Activated CD4-positive, alpha-beta T cell treated with anti-CD3 and anti-CD28 coated beads for 36 hours (primary cell): ENCODE data around the gene HDAC4. TPM values are rescaled to one million over a fixed set of nuclear protein-coding genes. Genes with fewer than 3 reads are reported as not detected.

Experiments used
- ATAC-seq: fragments of 200-7000 bp; cut with Tn5 transposase; one replicate; pipeline ENCODE4 v1.10.0; 2021; ENCODE audit warnings: mild to moderate bottlenecking, moderate library complexity
- CTCF ChIA-PET: fragments of 350-600 bp; sonication (Branson Sonifier 250); formaldehyde crosslinking; loops from one replicate; lab custom pipeline; 2021; ENCODE audit warnings: antibody characterized with exemption; lab: Charles Lee
- POLR2A ChIA-PET: fragments of 350-600 bp; sonication (Branson Sonifier 250); formaldehyde crosslinking; loops from one replicate; lab custom pipeline; 2021; ENCODE audit warnings: antibody characterized with exemption, inconsistent platforms; lab: Charles Lee
- DNase-seq: peaks from one replicate; pipeline ENCODE4 v3.0.0-alpha.2; 2020
- H3K27ac Mint-ChIP-seq: one replicate; pipeline ENCODE4 v1.8.0; 2021; ENCODE audit warnings: mixed read lengths
- H3K27me3 Mint-ChIP-seq: one replicate; pipeline ENCODE4 v1.8.0; 2021; ENCODE audit warnings: mixed read lengths
- H3K36me3 Mint-ChIP-seq: one replicate; pipeline ENCODE4 v1.8.0; 2021; ENCODE audit warnings: low read depth, mixed read lengths
- H3K4me1 Mint-ChIP-seq: one replicate; pipeline ENCODE4 v1.8.0; 2021; ENCODE audit warnings: mixed read lengths
- H3K4me3 Mint-ChIP-seq: one replicate; pipeline ENCODE4 v1.8.0; 2021; ENCODE audit warnings: mild to moderate bottlenecking, moderate library complexity, mixed read lengths
- H3K9me3 Mint-ChIP-seq: one replicate; pipeline ENCODE4 v1.8.0; 2021; ENCODE audit warnings: low read depth, mixed read lengths
- intact Hi-C, 2 experiments: fragments of 100-400 bp; cut with DNase I in 1 of 2; cut with micrococcal nuclease in 1 of 2; formaldehyde crosslinking; loops; one replicate each; pipeline versions ENCODE4 v1.14.2 to v1.15.1; 2022 to 2024; cut with DNase I, micrococcal nuclease
- total RNA-seq, 2 experiments: library from RNA; stranded (reverse); gene quantifications; one replicate each; pipeline ENCODE4 v1.2.3, GENCODE V29; 2021

Gene HDAC4
- total RNA-seq, 2 experiments from 2014 or later, result 25.4 to 30.4 TPM

- CTCF ChIA-PET, result no interaction called here
- no peak overlapping the region for H3K27ac Mint-ChIP-seq
- no peak for DNase-seq
- H3K4me3 Mint-ChIP-seq, result no peak overlapping the region
- peaks cover 71% of the 10 kb centered on the region for H3K4me1 Mint-ChIP-seq
- no peaks in the 10 kb centered on the region for H3K36me3 Mint-ChIP-seq
- intact Hi-C loops, result no loop called here
- no peaks in the 10 kb centered on the region for H3K27me3 Mint-ChIP-seq
- POLR2A ChIA-PET, result no interaction called here
- no peak for ATAC-seq
- H3K9me3 Mint-ChIP-seq, result no peaks in the 10 kb centered on the region
Measured at GRCh38 chr2:239227661-239228371, 173.0 kb downstream of the HDAC4 start.

GRCh38 chr2:239226677-239227581 is 173.9 kb downstream of the HDAC4 start:
- Mint-ChIP-seq H3K4me1 (peaks cover 75% of the 10 kb centered on the region), H3K27ac (peak overlapping the region; percentile 9), H3K36me3 (no peaks in the 10 kb centered on the region), H3K9me3 (no peaks in the 10 kb centered on the region), H3K27me3 (no peaks in the 10 kb centered on the region), H3K4me3 (no peak overlapping the region)
- intact Hi-C loops, result no loop called here
- ATAC-seq (no peak), DNase-seq (no peak)
- ChIA-PET CTCF (no interaction called here), POLR2A (no interaction called here)

GRCh38 chr2:239225871-239226561 is 174.8 kb downstream of the HDAC4 start:
- H3K27ac Mint-ChIP-seq, result peak overlapping the region; percentile 9
- peaks cover 80% of the 10 kb centered on the region for H3K4me1 Mint-ChIP-seq
- intact Hi-C loops, result no loop called here
- H3K4me3 Mint-ChIP-seq, result no peak overlapping the region
- no peaks in the 10 kb centered on the region for H3K27me3 Mint-ChIP-seq
- DNase-seq, result no peak
- ATAC-seq, result no peak
- no peaks in the 10 kb centered on the region for H3K9me3 Mint-ChIP-seq
- CTCF ChIA-PET, result no interaction called here
- POLR2A ChIA-PET, result no interaction called here
- no peaks in the 10 kb centered on the region for H3K36me3 Mint-ChIP-seq

GRCh38 chr2:239225371-239225851 is 175.4 kb downstream of the HDAC4 start:
- Mint-ChIP-seq H3K27me3 (no peaks in the 10 kb centered on the region), H3K27ac (peak overlapping the region; percentile 80), H3K4me3 (peak overlapping the region; percentile 6), H3K4me1 (peaks cover 80% of the 10 kb centered on the region), H3K9me3 (no peaks in the 10 kb centered on the region), H3K36me3 (no peaks in the 10 kb centered on the region)
- ChIA-PET POLR2A (no interaction called here), CTCF (no interaction called here)
- DNase-seq (peak; percentile 35), ATAC-seq (peak; percentile 38)
- intact Hi-C loops, result no loop called here

- Mint-ChIP-seq H3K4me1 (peaks cover 78% of the 10 kb centered on the region), H3K27me3 (no peaks in the 10 kb centered on the region), H3K36me3 (peaks cover 2% of the 10 kb centered on the region), H3K9me3 (no peaks in the 10 kb centered on the region), H3K27ac (peak overlapping the region; percentile 80), H3K4me3 (peak overlapping the region; percentile 6)
- POLR2A ChIA-PET, result no interaction called here
- ATAC-seq, result no peak
- CTCF ChIA-PET, result no interaction called here
- intact Hi-C loops, result no loop called here
- DNase-seq, result no peak
Measured at GRCh38 chr2:239224955-239225354, 175.9 kb downstream of the HDAC4 start.

- ATAC-seq, result no peak
- Mint-ChIP-seq H3K4me1 (peaks cover 76% of the 10 kb centered on the region), H3K36me3 (peaks cover 2% of the 10 kb centered on the region), H3K4me3 (no peak overlapping the region), H3K27me3 (no peaks in the 10 kb centered on the region), H3K9me3 (no peaks in the 10 kb centered on the region), H3K27ac (peak overlapping the region; percentile 32)
- DNase-seq, result no peak
- intact Hi-C loops, result no loop called here
- ChIA-PET POLR2A (no interaction called here), CTCF (no interaction called here)
Measured at GRCh38 chr2:239224199-239224570, 176.6 kb downstream of the HDAC4 start.

GRCh38 chr2:239223310-239224198 is 177.3 kb downstream of the HDAC4 start:
- Mint-ChIP-seq H3K4me1 (peaks cover 76% of the 10 kb centered on the region), H3K27me3 (no peaks in the 10 kb centered on the region), H3K27ac (peak overlapping the region; percentile 32), H3K4me3 (no peak overlapping the region), H3K36me3 (peaks cover 2% of the 10 kb centered on the region), H3K9me3 (no peaks in the 10 kb centered on the region)
- DNase-seq (no peak), ATAC-seq (no peak)
- ChIA-PET CTCF (no interaction called here), POLR2A (no interaction called here)
- intact Hi-C loops, result no loop called here

GRCh38 chr2:239222706-239223309 is 178.0 kb downstream of the HDAC4 start:
- peaks cover 75% of the 10 kb centered on the region for H3K4me1 Mint-ChIP-seq
- ChIA-PET CTCF (no interaction called here), POLR2A (interaction anchor here (0.6 kb wide), 1 partner anchor 544 kb away, joined by 7 read pairs; no protein-coding TSS in a partner anchor)
- H3K27ac Mint-ChIP-seq, result peak overlapping the region; percentile 83
- DNase-seq (no peak), ATAC-seq (no peak)
- H3K4me3 Mint-ChIP-seq, result no peak overlapping the region
- no peaks in the 10 kb centered on the region for H3K27me3 Mint-ChIP-seq
- peaks cover 2% of the 10 kb centered on the region for H3K36me3 Mint-ChIP-seq
- H3K9me3 Mint-ChIP-seq, result no peaks in the 10 kb centered on the region
- intact Hi-C loops, result no loop called here

GRCh38 chr2:239222312-239222660 is 178.5 kb downstream of the HDAC4 start:
- ChIA-PET CTCF (interaction anchor here (0.9 to 1.1 kb wide), 2 partner anchors 8 to 10 kb away, joined by 3 read pairs; no protein-coding TSS in a partner anchor), POLR2A (interaction anchor here (0.6 kb wide), 1 partner anchor 544 kb away, joined by 7 read pairs; no protein-coding TSS in a partner anchor)
- peak overlapping the region; percentile 76 for H3K27ac Mint-ChIP-seq
- H3K36me3 Mint-ChIP-seq, result peaks cover 2% of the 10 kb centered on the region
- intact Hi-C loops, result no loop called here
- no peaks in the 10 kb centered on the region for H3K27me3 Mint-ChIP-seq
- peak overlapping the region; percentile 34 for H3K4me3 Mint-ChIP-seq
- DNase-seq (no peak), ATAC-seq (peak; percentile 37)
- peaks cover 78% of the 10 kb centered on the region for H3K4me1 Mint-ChIP-seq
- H3K9me3 Mint-ChIP-seq, result no peaks in the 10 kb centered on the region

- CTCF ChIA-PET, result interaction anchor here (1.1 kb wide), 1 partner anchor 9 kb away, joined by 3 read pairs; no protein-coding TSS in a partner anchor
Measured at GRCh38 chr2:239220981-239221396, 179.8 kb downstream of the HDAC4 start.

More at GRCh38 chr2:239220981-239221396, 179.8 kb downstream of the HDAC4 start:
- intact Hi-C loops, result no loop called here
- Mint-ChIP-seq H3K27me3 (no peaks in the 10 kb centered on the region), H3K36me3 (peaks cover 2% of the 10 kb centered on the region), H3K4me1 (peaks cover 79% of the 10 kb centered on the region), H3K27ac (no peak overlapping the region), H3K4me3 (no peak overlapping the region), H3K9me3 (no peaks in the 10 kb centered on the region)
- POLR2A ChIA-PET, result no interaction called here
- DNase-seq (no peak), ATAC-seq (no peak)
